ENCODE results near the gene BTNL9. TPM values are rescaled to one million over a fixed set of nuclear protein-coding genes. Genes with fewer than 3 reads are reported as not detected.

BTNL9 gene
- total RNA-seq, 1 donor from 2014 or later, result 0.39 TPM

DNA sequence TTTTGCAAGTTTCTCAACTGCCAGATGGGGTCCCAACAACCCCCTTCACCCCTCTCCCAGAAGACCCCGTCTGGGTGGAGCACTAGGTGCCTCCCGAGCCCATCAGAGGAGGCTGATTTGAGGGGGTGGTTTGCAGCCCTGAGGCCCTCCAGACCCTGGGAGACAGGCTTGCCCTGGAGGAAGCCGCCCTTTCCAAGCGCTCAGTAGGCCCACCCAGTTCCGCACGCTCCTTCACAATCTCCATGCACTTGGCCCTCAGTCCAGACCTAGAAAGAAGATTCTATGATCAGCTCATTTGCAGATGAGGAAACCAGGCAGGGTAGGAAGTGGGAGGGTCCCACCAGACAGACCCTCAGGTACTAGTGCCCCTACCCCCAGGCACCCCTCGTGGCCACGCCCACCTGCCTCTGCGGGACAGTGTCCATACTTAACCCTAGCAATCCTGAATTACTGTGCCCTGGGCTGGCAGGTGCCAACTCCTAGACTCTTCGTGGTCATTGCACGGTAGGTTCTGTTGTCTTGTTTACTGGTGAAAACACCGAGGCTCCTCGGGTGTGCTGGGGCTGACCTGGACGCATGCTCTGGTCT, 68.6 kb downstream of the BTNL9 start:
- H3K4me1 Mint-ChIP-seq (ENCODE audit: unreplicated experiment), result peaks cover 4% of the 10 kb centered on the region
- no peaks in the 10 kb centered on the region for H3K9me3 Mint-ChIP-seq
- H3K27ac Mint-ChIP-seq, result no peak overlapping the region
- peak; percentile 64 for DNase-seq (ENCODE audit: extremely low spot score, unreplicated experiment)
- H3K27me3 Mint-ChIP-seq, result peaks cover 93% of the 10 kb centered on the region
- TF ChIP-seq, protein P1, sequence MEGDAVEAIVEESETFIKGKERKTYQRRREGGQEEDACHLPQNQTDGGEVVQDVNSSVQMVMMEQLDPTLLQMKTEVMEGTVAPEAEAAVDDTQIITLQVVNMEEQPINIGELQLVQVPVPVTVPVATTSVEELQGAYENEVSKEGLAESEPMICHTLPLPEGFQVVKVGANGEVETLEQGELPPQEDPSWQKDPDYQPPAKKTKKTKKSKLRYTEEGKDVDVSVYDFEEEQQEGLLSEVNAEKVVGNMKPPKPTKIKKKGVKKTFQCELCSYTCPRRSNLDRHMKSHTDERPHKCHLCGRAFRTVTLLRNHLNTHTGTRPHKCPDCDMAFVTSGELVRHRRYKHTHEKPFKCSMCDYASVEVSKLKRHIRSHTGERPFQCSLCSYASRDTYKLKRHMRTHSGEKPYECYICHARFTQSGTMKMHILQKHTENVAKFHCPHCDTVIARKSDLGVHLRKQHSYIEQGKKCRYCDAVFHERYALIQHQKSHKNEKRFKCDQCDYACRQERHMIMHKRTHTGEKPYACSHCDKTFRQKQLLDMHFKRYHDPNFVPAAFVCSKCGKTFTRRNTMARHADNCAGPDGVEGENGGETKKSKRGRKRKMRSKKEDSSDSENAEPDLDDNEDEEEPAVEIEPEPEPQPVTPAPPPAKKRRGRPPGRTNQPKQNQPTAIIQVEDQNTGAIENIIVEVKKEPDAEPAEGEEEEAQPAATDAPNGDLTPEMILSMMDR (conservative IDR thresholded peaks at IDR 0.05), result no peak
- H3K4me3 Mint-ChIP-seq, result no peak overlapping the region
- no peaks in the 10 kb centered on the region for H3K36me3 Mint-ChIP-seq

GRCh38 chr5:181109489-181110013, 69.5 kb downstream of the BTNL9 start:
- Mint-ChIP-seq H3K27me3 (peaks cover 95% of the 10 kb centered on the region), H3K4me1 (ENCODE audit: unreplicated experiment) (no peaks in the 10 kb centered on the region), H3K27ac (no peak overlapping the region), H3K9me3 (no peaks in the 10 kb centered on the region), H3K36me3 (no peaks in the 10 kb centered on the region), H3K4me3 (no peak overlapping the region)
- peak; percentile 63 for DNase-seq (ENCODE audit: extremely low spot score, unreplicated experiment)
- TF ChIP-seq, protein P1 (conservative IDR thresholded peaks at IDR 0.05), result no peak

DNA sequence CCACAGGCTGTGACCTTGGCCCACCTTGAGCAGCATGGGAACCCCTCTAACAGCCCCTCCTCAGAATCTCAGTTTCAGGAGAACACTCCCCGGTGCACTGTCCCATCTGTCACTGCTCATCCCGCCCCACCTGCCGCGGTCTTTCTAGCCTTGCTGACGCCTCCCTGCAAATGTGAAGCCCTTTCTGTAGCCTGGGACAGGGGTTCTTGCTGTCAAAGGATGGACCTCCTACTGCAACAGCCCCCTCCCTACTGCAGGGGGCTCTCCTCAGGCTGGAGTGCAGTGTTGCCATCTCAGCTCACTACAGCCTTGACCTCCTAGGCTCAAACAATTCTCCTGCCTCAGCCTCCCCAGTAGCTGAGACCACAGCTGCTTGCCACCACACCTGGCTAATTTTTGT, 70.9 kb downstream of the BTNL9 start:
- no peaks in the 10 kb centered on the region for H3K36me3 Mint-ChIP-seq
- DNase-seq (ENCODE audit: extremely low spot score, unreplicated experiment), result no peak
- no peak overlapping the region for H3K27ac Mint-ChIP-seq
- TF ChIP-seq, protein P1 (conservative IDR thresholded peaks at IDR 0.05), result no peak
- H3K4me3 Mint-ChIP-seq, result no peak overlapping the region
- peaks cover 96% of the 10 kb centered on the region for H3K27me3 Mint-ChIP-seq
- H3K4me1 Mint-ChIP-seq (ENCODE audit: unreplicated experiment), result no peaks in the 10 kb centered on the region
- H3K9me3 Mint-ChIP-seq, result no peaks in the 10 kb centered on the region

Small RNA genes within 50 kb of the gene (microRNA-seq; reads per million reads assigned to microRNA genes)
- not detected for gene MIR8089

Other genes with a start within 250 kb of the BTNL9 start
- gene MGAT1, start 237.5 kb upstream of the BTNL9 start, total RNA-seq (ENCODE audit: low replicate concordance), result 74.8 and 93.4 TPM in 2 replicates
- 45.6 and 49.8 TPM in 2 replicates for gene ZFP62, start 179.0 kb upstream of the BTNL9 start, total RNA-seq (ENCODE audit: low replicate concordance)
- gene BTNL8, start 141.1 kb upstream of the BTNL9 start, total RNA-seq (ENCODE audit: low replicate concordance), result 0.87 and 2.0 TPM in 2 replicates
- 0.82 and 2.7 TPM in 2 replicates for gene BTNL3, start 51.4 kb upstream of the BTNL9 start, total RNA-seq (ENCODE audit: low replicate concordance)
- gene OR2V1, start 90.9 kb downstream of the BTNL9 start, total RNA-seq (ENCODE audit: low replicate concordance), result not detected in 2 replicates
- gene OR2V2, start 107.3 kb downstream of the BTNL9 start, total RNA-seq (ENCODE audit: low replicate concordance), result not detected in 2 replicates
- 0.58 and 0.76 TPM in 2 replicates for gene TRIM7, start 164.9 kb downstream of the BTNL9 start, total RNA-seq (ENCODE audit: low replicate concordance)
- 22.1 and 31.2 TPM in 2 replicates for gene TRIM41, start 183.0 kb downstream of the BTNL9 start, total RNA-seq (ENCODE audit: low replicate concordance)
- 1,864 and 2,055 TPM in 2 replicates for gene RACK1, start 203.6 kb downstream of the BTNL9 start, total RNA-seq (ENCODE audit: low replicate concordance)
- 10.1 and 14.1 TPM in 2 replicates for gene TRIM52, start 220.9 kb downstream of the BTNL9 start, total RNA-seq (ENCODE audit: low replicate concordance)